HEK293T (cell line): ENCODE data around the gene TIMP1.

Experiments
- CTCF ChIA-PET: fragments of 350-600 bp; formaldehyde crosslinking; extraction: SDS; loops from one replicate; lab custom pipeline; 2021; ENCODE audit warnings: antibody characterized with exemption, inconsistent platforms; lab: Yijun Ruan, JAX
- POLR2A ChIA-PET: fragments of 350-600 bp; formaldehyde crosslinking; extraction: SDS; loops from one replicate; lab custom pipeline; 2020; ENCODE audit warnings: antibody characterized with exemption, inconsistent platforms; lab: Yijun Ruan, JAX
- DNase-seq: peaks from one replicate; pipeline ENCODE4 v3.0.0; 2012; ENCODE audit warnings: mixed read lengths; ENCODE audit errors: extremely low spot score
- ARNT ChIP-seq: fragments of 450-650 bp; IDR thresholded peaks from 2 replicates; pipeline ENCODE4 v1.6.1; 2017; ENCODE audit warnings: mild to moderate bottlenecking
- BHLHE40 ChIP-seq: fragments of 450-650 bp; IDR thresholded peaks from 2 replicates; pipeline ENCODE4 v1.6.1; 2016; ENCODE audit warnings: mild to moderate bottlenecking, moderate library complexity, borderline replicate concordance
- CTBP1 ChIP-seq: fragments of 450-650 bp; IDR thresholded peaks from 2 replicates; pipeline ENCODE4 v1.6.1; 2016; ENCODE audit warnings: borderline replicate concordance
- ELF4 ChIP-seq: fragments of 450-650 bp; IDR thresholded peaks from 2 replicates; pipeline ENCODE4 v1.6.1; 2017; ENCODE audit warnings: antibody characterized with exemption
- FOXA1 ChIP-seq: fragments of 450-650 bp; IDR thresholded peaks from 2 replicates; pipeline ENCODE4 v1.6.1; 2016; ENCODE audit warnings: mild to moderate bottlenecking
- FOXK2 ChIP-seq: fragments of 450-650 bp; IDR thresholded peaks from 2 replicates; pipeline ENCODE4 v1.6.1; 2016; ENCODE audit warnings: mild to moderate bottlenecking
- FOXM1 ChIP-seq: fragments of 450-650 bp; IDR thresholded peaks from 2 replicates; pipeline ENCODE4 v1.6.1; 2017; ENCODE audit warnings: mild to moderate bottlenecking, borderline replicate concordance
- HDGF ChIP-seq: fragments of 450-650 bp; IDR thresholded peaks from 2 replicates; pipeline ENCODE4 v1.6.1; 2017; ENCODE audit warnings: antibody characterized with exemption, borderline replicate concordance
- L3MBTL2 ChIP-seq: fragments of 450-650 bp; conservative IDR thresholded peaks from 2 replicates; pipeline ENCODE4 v1.6.1; 2016; ENCODE audit warnings: mild to moderate bottlenecking
- LEF1 ChIP-seq: fragments of 450-650 bp; IDR thresholded peaks from 2 replicates; pipeline ENCODE4 v1.6.1; 2017; ENCODE audit warnings: mild to moderate bottlenecking, borderline replicate concordance
- NFRKB ChIP-seq: fragments of 450-650 bp; IDR thresholded peaks from 2 replicates; pipeline ENCODE4 v1.6.1; 2016; ENCODE audit warnings: mild to moderate bottlenecking, moderate library complexity
- SP1 ChIP-seq: fragments of 450-650 bp; IDR thresholded peaks from 2 replicates; pipeline ENCODE4 v1.6.1; 2017
- SUZ12 ChIP-seq: fragments of 450-650 bp; IDR thresholded peaks from 2 replicates; pipeline ENCODE4 v1.6.1; 2016; ENCODE audit warnings: mild to moderate bottlenecking
- TARDBP ChIP-seq: fragments of 450-650 bp; IDR thresholded peaks from 2 replicates; pipeline ENCODE4 v1.6.1; 2016
- ZNF384 ChIP-seq: fragments of 450-650 bp; IDR thresholded peaks from 2 replicates; pipeline ENCODE4 v1.6.1; 2016
- TF ChIP-seq, protein P1 (sequence below): fragments of 450-650 bp; IDR thresholded peaks from 2 replicates; pipeline ENCODE4 v1.6.1; 2016

The TIMP1 gene

DNA sequence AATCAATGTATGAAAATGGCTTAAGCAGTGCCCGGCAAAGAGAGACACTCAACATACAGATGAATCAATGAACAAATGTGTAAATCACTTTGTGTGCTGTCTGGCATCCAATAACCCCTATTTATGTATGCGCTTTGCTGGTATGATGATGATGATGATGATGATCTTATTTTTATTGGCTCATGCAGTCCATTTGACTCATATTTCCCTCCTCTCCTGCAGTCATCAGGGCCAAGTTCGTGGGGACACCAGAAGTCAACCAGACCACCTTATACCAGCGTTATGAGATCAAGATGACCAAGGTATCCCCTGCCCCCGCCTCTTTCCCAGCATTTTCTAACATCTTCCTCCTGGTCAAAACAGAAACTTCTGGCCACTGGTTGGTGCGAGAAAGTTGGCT lies 2.5 kb downstream of the TIMP1 start:
- ChIA-PET CTCF (no interaction called here), POLR2A (no interaction called here)
- TF ChIP-seq FOXM1 (no peak), FOXA1 (no peak), ARNT (no peak), HDGF (no peak), LEF1 (no peak), ZNF384 (no peak), CTBP1 (no peak), SP1 (no peak), TARDBP (no peak)
- TF ChIP-seq, protein P1, sequence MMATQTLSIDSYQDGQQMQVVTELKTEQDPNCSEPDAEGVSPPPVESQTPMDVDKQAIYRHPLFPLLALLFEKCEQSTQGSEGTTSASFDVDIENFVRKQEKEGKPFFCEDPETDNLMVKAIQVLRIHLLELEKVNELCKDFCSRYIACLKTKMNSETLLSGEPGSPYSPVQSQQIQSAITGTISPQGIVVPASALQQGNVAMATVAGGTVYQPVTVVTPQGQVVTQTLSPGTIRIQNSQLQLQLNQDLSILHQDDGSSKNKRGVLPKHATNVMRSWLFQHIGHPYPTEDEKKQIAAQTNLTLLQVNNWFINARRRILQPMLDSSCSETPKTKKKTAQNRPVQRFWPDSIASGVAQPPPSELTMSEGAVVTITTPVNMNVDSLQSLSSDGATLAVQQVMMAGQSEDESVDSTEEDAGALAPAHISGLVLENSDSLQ: no peak
- DNase-seq: no peak

DNA sequence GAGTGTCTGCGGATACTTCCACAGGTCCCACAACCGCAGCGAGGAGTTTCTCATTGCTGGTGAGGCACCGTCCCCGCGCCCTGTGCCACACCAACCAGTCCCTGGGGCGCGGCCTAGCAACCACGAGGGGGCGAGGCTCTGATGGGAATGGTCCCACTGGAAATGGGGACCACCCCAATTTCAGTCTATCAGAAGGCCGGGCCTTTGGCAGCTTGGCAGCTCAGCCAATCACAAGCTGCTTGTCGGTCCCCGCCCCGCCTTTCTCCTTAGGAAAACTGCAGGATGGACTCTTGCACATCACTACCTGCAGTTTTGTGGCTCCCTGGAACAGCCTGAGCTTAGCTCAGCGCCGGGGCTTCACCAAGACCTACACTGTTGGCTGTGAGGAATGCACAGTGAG lies 3.0 kb downstream of the TIMP1 start:
- DNase-seq: no peak
- POLR2A ChIA-PET: no interaction called here

DNA sequence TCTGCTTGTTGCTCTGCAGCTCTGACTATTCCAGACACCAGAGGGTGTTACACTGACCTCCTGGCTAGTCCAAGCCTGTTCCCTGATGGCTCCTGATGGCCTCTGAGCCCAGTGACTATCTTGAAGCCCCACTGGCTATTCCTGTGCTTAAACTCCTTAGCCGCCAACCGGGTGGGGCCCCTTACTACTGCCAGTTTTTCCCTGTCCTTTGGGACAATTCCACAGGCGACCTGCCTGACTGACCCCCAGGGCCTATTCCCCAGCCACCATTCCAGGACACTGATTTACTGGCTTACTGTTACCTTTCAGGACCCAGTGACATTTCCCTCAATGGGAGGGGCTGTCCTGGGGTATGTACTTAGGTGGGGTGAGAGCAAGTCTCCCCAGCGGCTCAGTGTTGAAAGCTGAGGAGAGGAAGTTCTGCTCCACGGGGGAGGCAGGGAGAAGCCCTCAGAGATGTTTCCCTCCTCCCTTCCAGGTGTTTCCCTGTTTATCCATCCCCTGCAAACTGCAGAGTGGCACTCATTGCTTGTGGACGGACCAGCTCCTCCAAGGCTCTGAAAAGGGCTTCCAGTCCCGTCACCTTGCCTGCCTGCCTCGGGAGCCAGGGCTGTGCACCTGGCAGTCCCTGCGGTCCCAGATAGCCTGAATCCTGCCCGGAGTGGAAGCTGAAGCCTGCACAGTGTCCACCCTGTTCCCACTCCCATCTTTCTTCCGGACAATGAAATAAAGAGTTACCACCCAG lies 4.0 kb downstream of the TIMP1 start:
- ChIA-PET CTCF (no interaction called here), POLR2A (no interaction called here)
- TF ChIP-seq ZNF384 (no peak), NFRKB (no peak), FOXK2 (no peak), SUZ12 (no peak), ARNT (no peak), ELF4 (no peak)
- no peak for DNase-seq

More for the DNA sequence above, 3.0 kb downstream of the TIMP1 start:
- TF ChIP-seq SUZ12 (no peak), TARDBP (no peak)
- CTCF ChIA-PET: no interaction called here

DNA sequence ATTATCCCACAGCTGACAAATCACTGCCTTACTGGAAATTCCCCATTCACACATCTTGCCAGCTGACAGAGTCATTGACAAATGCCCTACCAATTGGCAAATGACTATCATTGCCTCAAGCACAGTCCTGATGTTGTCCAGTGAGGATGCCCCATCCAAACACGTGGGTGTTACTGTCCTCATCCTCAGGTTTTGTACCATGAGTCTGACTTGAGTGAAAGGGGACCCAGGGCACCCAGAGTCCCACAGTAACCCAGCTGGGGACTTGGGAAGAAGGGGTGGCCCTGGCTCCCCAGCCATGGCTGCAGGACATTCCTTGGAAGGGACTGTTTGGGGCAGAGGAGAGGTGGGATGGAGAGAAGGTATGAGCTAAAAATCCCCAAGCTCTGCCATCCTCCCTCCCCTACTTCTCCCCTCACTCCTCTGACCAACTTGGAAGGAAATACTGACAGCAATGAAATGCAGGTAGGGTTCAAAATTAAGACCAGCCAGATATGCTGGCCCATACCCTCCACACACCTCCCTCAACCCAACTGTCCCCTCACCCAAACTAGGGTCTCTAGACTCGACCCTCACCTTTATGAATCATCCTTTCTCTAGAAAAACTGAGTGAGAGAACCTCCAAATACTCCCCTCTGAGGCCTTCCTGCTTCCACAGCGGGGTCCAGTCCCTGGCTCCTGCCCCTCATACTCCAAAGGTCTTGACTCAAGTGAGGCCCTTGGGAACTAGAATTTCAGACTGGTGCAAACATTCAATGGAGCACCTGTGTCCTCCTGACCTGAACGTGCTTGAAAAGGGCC lies 5.1 kb downstream of the TIMP1 start:
- POLR2A ChIA-PET: no interaction called here
- no peak for TF ChIP-seq ELF4
- no peak for TF ChIP-seq LEF1
- TF ChIP-seq CTBP1: no peak
- TF ChIP-seq, protein P1: no peak
- no peak for TF ChIP-seq BHLHE40
- CTCF ChIA-PET: no interaction called here
- no peak for DNase-seq

DNA sequence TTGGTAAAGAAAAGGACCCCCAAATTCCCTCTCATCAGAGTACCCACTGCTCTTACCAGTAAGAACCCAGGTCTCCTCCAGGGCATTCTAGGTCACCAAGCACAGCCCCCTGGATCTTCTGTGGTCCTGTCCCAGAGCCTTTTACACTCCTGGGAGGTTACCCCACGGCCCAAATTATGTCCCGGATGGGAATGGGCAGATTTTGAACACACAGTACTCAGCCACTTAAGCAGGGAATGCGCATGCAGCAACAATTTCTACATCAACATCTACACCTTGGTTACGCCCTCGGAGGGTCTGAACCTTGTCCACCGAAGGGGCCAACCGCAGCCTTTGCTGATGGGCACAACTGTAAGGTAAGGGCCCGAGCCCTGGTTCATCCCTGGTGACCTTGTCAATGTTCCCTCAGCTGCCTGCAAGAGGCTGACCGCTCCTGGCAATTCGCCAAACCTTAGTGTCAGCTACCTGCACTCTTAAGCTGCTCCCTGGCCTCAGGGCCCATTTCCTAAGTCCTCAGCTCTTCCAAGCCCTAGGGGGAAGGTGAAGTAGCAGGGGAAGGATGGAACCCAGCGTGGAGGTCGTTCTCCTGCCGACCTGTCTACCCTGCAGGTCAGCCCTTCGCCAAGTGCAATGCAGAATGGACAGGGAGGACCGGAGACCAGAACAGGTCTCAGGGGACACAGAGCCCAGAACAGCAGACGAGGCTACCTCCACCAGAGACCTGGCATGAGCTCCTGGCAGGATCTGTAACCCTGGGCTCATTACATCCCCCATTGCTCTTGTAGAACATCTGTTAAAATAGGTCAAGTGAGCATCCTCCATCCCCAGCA lies 5.9 kb downstream of the TIMP1 start:
- POLR2A ChIA-PET: no interaction called here
- no peak for TF ChIP-seq FOXA1
- TF ChIP-seq LEF1: no peak
- TF ChIP-seq BHLHE40: no peak
- no peak for TF ChIP-seq TARDBP
- no peak for TF ChIP-seq FOXM1
- no peak for TF ChIP-seq HDGF
- TF ChIP-seq NFRKB: no peak
- no peak for TF ChIP-seq ARNT
- TF ChIP-seq L3MBTL2: no peak
- TF ChIP-seq SP1: no peak
- DNase-seq: no peak
- CTCF ChIA-PET: no interaction called here

DNA sequence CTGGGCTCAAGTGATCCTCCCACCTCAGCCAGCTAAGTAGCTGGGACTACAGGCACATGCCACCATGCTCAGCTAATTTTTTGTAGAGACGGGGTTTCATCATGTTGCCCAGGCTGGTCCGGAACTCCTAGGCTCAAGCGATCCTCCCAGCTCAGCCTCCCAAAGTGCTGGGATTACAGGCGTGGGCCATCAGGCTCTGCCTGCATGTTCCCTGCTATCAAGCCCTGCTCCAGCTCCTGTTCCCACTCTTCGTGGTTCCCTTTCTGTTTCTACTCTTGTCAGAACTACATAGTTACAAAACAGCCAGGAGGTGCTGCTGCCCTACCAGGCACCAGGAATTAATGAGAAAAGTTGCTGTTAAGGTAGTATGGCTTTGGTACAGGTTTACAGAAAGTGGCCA lies 8.7 kb downstream of the TIMP1 start:
- ChIA-PET POLR2A (interaction anchor here (1.2 kb wide), 1 partner anchor 9 kb away, joined by 3 read pairs; the partner anchor contains the start of gene TIMP1), CTCF (no interaction called here)
- TF ChIP-seq NFRKB: no peak
- no peak for TF ChIP-seq SUZ12
- TF ChIP-seq FOXA1: no peak
- no peak for TF ChIP-seq FOXM1
- TF ChIP-seq L3MBTL2: no peak
- TF ChIP-seq FOXK2: no peak
- no peak for TF ChIP-seq SP1
- no peak for TF ChIP-seq TARDBP
- TF ChIP-seq CTBP1: no peak
- no peak for TF ChIP-seq ZNF384
- TF ChIP-seq ARNT: no peak
- TF ChIP-seq LEF1: no peak
- TF ChIP-seq BHLHE40: no peak
- no peak for TF ChIP-seq HDGF
- no peak for TF ChIP-seq ELF4
- TF ChIP-seq, protein P1: no peak
- DNase-seq: no peak
